Femur (tissue), 1 donor: Measurements from ENCODE around the gene PAN2.
"Not testable (repeated sequence)": the region's sequence is repeated elsewhere in the genome, so short reads cannot be mapped to it uniquely, and the experiment has no call there.

Experiments used
- DNase-seq: peaks from one replicate; pipeline ENCODE4 v3.0.0-alpha.2; 2017

PAN2 gene, protein sequence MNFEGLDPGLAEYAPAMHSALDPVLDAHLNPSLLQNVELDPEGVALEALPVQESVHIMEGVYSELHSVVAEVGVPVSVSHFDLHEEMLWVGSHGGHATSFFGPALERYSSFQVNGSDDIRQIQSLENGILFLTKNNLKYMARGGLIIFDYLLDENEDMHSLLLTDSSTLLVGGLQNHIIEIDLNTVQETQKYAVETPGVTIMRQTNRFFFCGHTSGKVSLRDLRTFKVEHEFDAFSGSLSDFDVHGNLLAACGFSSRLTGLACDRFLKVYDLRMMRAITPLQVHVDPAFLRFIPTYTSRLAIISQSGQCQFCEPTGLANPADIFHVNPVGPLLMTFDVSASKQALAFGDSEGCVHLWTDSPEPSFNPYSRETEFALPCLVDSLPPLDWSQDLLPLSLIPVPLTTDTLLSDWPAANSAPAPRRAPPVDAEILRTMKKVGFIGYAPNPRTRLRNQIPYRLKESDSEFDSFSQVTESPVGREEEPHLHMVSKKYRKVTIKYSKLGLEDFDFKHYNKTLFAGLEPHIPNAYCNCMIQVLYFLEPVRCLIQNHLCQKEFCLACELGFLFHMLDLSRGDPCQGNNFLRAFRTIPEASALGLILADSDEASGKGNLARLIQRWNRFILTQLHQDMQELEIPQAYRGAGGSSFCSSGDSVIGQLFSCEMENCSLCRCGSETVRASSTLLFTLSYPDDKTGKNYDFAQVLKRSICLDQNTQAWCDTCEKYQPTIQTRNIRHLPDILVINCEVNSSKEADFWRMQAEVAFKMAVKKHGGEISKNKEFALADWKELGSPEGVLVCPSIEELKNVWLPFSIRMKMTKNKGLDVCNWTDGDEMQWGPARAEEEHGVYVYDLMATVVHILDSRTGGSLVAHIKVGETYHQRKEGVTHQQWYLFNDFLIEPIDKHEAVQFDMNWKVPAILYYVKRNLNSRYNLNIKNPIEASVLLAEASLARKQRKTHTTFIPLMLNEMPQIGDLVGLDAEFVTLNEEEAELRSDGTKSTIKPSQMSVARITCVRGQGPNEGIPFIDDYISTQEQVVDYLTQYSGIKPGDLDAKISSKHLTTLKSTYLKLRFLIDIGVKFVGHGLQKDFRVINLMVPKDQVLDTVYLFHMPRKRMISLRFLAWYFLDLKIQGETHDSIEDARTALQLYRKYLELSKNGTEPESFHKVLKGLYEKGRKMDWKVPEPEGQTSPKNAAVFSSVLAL

DNA sequence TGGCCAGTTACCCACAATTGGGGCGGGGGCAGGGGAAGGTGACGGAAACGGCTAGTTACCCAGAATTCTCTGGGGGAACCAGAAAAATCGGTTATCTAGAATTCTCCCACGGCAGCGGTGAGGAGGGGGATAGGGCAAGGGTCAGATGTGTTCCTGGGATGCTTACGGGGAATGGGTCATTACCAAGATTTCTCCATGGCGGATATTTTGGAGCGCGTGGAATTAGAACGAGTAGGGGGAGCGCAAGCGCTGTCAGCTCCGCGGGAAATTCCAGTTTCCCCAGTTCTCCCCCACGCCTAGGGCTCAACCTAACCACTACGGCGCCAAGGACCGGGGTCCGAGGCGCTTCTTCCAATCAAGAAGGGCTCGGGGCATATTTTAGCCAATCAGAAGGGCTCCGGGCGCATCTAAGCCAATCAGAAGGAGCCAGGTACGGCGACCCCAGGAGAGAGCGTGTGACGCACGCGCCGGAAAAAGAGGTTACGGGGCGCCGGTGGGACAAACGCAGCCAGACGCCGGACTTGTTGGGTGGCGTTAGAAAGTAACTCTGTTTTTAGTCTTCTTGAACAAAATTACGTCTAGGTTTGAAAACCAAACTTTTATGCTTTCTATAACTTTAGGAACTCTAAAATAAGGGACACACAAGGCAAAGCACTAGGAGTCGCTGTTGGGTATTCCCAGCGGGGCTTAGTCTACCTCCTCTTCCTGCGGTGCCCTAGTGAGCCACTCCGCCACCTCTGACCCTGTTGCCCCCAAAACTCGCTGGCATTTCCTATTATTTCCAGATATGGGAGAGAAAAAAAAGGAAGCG is at the start of gene PAN2:
TSS of gene PAN2 (minus strand) at position 322 of the 811 bp plus-strand sequence. CDS start 906 bp downstream, outside the sequence.
- peak; percentile 97 for DNase-seq

DNA sequence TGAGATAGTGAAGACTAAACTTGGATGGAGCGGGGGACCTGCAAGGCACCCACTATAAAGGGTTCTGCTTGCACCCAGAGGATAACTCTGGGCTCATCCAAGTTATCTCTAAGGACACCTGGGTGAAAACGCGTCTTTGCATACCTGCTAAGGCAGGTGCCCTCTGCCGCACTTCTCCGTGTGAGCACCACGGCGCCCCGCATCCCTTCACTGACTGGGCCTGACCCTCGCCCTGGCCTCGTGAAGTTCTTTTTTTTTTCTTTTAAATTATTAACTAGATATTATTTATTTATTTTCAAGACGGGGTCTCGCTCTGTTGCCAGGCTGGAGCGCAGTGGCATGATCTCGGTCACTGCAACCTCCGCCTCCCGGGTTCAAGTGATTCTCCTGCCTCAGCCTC is 48.8 kb upstream of the PAN2 start:
- no peak for DNase-seq

DNA sequence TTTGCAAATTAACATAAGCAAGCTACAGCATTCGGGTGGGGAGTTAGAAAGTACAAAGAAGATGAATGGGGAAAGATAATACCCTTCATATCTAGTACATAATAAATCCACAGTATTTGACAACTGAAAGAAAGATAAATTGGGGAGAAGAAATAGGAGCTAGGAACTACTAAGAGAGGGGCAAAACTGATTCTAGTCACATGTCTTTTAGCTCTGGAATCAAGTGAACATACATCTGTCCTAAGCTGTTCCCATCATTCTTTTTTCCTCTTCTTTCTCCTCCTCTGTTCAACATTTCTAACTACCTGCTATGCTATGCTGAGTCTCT is 44.2 kb upstream of the PAN2 start:
- DNase-seq = no peak

DNA sequence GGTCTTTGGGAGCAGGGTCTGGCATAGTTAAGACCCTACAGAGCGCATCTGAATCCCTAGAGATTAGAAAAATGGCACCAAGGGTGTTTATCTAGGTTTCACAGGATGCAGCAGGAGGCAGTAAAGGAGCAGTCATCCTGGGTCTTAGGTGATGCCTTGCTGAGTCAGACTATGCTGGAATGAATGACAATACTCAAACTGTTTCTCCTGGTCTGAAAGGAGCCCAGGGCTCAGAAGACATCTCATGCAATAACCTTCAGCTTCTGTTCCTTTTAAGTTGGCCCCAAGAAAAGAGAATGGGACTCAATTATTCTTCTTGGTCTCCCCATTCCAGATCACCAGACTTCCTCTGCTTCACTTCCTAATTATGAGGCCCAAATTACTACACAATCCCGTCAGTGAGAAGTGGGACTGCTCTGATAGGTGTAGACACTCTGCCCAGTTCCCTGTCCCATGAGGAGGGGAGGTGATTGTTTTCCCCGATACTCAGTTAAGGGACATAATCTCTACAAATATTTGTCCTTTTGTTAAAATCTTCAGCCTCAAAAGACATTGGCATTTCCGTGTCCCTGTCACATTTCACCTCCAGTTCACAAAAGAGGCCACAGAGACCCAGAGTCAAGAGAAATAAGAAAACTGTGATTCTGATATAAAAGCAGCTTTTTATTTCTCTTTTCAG is 43.6 kb upstream of the PAN2 start:
- no peak for DNase-seq

DNA sequence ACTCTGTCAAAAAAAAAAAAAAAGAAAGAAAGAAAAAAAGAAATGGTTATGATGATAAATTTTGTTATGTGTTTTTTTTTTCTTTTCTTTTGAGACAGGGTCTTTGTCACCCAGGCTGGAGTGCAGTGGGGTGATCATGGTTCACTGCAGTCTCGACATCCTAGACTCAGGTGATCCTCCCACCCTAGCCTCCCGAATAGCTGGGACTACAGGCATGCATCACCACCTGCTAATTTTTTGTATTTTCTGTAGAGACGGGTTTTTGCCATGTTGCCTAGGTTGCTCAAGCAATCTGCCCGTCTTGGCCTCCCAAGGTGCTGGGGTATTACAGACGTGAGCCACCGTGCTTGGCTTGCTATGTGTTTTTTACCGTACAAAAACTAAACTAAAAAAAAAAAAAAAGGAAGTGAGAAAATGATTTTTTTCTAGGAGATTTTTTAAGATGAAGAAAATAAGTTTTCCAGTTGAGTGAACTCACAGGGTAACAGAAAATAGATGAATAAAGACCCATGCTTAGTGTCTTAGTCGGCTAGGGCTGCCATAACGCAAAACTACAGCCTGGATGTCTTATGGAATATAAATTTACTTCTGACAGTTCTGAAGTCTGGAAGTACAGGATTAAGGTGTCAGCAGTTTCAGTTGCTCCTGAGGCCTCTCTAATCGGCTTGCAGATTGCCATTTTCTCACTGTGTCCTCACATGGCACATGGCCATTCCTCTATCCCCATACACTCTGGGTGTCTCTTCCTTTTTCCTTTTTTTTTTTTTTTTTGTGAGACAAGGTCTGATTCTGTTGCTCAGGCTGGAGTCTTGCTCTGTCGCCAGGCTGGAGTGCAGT is 42.0 kb upstream of the PAN2 start:
- DNase-seq = no peak

DNA sequence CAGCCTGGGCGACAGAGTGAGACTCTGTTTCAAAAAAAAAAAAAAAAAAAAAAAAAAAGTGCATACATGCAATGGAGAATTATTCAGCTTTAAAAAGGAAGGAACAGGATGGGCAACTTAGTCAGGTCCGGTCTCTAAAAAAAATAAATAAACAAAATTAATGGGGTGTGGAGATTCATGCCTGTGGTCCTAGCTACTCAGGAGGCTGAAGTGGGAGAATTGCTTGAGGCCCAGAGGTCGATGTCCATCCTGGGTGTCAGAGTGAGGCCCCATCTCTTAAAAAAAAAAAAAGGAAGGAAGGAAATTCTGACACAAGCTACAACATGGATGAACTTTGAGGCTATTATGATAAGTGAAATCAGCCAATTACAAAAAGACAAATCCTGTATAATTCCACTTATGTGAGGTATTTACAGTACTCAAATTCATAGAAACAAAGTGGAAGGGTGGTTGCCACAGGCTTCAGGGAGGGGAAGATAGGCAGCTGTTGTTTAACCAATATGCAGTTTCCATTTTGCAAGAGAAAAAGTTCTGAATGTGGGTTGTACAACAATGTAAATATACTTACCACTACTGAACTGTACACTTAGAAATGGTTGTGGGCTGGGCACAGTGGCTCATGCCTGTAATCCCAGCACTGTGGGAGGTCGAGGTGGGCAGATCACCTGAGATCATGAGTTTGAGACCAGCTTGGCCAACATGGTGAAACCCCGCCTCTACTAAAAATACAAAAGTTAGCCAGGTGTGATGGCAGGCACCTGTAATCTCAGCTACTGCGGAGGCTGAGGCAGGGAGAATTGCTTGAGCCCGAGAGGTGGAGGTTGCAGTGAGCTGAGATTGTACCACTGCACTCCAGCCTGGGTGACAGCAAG is 41.2 kb upstream of the PAN2 start:
- DNase-seq = no peak

DNA sequence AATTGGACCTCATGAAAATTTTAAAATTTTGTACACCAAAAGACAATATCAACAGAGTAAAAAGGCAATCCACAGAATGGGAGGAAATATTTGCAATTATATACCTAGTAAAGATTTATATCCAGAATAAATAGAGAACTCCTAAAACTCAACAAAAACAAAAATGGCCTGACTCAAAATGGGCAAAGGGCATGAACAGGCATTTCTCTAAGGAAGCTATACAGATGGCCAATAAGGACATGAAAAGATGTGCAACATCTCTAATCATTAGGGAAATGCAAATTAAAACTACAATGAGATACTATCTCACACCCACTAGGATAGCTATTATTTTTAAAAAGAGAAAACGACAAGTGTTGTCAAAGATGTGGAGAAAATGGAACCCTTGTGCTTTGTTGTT is 39.7 kb upstream of the PAN2 start:
- DNase-seq = no peak

DNA sequence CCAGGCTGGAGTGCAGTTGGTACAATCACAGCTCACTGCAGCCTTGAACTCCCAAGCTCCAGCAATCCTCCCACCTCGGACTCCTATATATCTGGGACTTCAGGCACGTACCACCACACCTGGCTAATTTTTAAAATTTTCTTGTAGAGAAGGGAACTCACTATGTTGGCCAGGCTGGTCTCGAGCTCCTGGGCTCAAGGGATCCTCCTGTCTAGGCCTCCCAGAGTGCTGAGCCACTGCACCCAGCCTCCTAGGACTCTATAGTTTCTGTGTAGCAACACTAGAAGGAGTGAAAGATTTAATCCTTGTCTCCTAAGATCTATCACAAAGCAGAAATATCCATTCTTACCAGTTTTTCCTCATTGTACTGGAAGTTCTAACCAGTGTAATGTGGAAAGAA is 33.1 kb upstream of the PAN2 start:
- DNase-seq = no peak

DNA sequence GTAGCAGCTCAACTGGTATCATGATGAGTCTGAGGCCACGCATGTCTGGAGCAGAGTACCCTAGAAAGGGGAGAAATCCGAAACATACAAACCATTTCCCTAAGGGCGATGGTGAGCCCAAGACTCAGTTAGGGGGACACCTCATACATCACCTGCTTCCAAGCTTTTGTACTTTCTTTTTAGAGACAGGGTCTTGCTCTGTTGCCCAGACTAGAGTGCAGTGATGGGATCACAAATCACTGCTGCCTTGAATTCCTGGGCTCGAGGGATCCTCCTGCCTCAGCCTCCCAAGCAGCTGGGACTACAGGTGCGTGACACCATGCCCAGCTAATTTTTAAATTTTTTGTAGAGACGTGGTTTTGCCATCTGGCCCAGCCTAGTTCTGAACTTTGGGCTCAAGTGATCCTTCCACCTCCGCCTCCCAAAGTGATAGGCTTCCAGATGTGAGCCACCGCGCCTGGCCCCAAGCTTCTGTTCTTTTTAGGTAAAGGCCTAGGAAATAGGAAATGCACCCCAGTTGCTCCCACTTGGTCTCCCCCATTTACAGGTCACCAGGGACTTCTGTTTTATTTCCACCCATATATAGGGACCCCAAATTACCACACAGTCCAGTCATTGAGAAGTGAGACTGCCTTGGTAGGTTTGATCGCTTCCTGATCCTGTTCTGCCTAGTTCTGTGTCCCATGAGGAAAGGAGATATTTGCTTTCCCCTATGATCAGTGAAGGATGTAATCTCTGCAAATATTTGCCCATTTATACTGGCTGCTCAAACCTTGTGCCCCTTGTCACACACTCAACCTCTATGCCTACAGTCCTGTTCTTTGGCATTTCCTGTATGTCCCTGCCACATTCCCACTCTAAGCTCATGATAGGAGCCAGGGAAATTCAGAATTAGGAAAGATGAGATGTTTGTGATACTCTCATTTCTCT is 28.6 kb upstream of the PAN2 start, which contains the start of gene APOF:
TSS of gene APOF (minus strand) at position 728 of the 930 bp plus-strand sequence. CDS start at position 616, 112 bp downstream.
- DNase-seq = no peak

DNA sequence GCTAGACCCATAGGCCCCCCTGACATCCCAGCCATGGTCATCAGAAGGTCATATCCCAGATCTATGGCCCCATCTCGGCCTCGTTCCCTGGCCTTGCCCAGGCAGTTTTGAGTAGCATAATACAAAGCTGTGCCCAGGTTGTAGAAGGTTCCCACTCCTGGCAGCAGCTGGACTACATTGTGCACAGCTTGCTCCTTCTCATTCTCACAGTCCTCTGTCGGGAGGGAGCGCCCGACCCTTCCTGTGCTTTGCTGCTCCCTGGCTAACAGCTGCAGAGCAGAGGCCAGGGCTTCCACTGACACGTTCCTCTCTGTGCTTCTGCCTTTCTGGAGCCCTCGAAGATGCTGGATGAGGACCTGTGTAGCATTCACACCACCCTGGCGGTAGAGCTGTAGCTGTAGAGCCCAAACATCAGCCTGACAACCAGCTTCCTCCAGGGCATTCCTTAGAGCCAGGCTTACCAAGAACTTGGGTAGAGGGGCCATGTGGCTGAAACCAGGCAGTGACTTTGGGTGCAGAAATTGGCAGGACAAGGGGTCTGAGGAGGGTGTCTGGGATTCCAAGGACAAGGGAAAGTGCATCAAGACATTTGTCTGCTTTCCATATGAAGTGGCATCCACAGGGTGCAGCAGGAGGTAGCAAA is 27.8 kb upstream of the PAN2 start:
- DNase-seq = no peak

DNA sequence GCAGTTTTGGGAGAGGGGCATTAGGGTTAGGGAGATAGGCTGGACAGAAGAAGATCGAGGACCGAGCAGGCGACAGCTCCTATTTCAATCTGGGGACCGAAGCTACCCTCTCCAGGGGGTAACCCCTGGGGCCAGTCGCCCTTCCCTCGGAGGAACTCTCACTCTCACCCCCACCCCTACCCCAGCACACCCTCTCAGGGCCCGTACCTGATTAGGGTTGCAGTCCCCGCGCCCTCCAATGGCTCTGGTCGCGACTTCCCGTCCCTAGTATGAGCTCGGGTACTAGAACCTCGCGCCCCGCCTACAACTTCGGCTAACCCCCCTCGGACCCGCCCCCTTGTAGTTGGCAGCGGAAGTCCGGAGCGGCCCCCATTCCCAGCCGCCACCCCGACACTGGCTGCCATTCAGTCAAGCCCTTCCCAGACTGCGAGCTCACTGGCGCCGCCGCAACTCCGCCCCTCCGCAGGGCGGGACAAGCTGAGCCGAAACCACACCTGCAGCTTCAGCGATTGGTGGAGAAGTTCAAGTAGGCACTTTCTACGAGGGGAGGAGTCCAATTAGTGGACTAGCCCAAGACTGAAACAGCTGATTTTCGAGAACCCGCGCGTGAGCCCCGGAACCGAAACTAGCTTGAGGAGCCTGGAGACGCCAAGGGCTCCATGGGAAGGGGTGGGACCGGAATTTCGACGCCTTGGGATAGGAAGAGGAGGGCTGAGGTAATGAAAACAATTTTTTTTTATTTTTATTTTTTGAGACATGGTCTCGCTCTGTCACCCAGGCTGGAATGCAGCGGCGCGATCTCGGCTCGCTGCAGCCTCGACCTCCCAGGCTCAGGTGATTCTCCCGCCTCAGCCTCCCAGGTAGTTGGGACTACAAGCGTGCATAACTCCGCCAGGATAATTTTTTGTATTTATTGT is 26.3 kb upstream of the PAN2 start, which contains the start of gene STAT2:
TSS of gene STAT2 (minus strand) at position 257 of the 917 bp plus-strand sequence. CDS start 3,536 bp downstream, outside the sequence.
- peak; percentile 100 for DNase-seq

DNA sequence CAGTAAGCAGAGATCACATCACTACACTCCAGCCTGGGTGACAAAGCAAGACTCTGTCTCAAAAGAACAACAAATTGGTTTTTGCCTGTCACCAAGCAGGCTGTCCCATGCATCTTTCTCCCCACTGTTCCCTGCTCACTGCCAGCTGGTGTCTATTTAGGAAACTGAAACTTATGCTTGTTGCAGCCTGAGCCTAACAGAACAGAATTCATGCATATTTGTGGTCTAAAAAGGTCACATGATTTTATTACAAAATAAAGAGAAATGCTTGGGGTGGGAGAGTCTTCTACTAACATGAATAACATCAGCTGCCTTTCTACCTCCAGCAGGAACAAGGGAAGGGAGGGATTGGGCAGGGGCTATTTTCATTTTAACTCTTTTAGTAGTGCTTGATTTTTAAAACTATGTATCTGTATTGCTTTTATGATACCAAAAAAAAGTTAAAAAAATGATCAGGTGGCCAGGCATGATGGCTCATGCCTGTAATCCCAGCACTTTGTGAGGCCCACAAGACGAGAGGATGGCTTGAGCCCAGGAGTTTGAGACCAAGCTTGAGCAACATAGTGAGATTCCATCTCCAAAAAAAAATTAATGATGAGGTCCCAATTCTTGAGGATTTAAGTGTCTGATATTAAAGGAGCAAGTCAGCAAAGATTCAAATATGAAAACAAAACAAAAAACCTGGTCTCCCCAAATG is 25.2 kb upstream of the PAN2 start:
- no peak for DNase-seq

DNA sequence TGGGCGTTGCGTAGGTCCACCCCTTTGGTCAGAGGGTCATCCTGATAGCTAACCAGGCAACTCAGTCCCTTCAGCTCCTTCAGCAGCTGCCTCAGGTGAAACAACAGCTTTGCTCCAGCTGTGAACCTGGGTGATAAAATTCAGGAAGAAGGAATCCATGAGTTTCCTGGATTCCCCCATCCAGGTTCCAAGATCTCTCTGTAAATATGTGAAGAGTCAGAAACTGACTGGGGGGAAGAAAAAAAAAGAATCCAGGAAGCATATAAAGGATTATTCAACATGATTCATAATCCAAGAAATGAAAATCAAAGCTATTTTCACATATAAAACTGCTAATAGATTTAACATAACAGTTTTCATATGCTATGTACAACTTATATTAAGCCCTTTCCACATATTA is 17.5 kb upstream of the PAN2 start:
- no peak for DNase-seq

DNA sequence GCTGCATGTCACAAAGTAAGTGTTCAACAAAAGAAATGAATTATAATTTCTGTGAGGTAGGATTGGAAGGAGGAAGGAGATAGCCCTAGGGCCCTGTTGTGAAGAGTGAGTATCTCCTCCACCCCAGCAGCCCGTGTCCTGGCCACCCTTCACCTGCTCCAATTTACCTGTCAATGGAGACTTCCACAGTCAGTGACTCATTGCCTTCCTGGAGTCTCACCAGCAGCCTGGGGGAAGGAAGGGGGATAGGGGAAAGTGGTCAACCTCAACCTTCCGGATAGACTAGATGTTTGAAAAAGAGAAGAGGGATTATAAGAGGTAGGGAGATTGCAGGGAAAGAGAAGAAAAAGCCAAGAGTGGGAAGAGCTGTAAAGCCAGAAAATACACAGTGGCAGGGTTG is 16.9 kb upstream of the PAN2 start:
- no peak for DNase-seq

DNA sequence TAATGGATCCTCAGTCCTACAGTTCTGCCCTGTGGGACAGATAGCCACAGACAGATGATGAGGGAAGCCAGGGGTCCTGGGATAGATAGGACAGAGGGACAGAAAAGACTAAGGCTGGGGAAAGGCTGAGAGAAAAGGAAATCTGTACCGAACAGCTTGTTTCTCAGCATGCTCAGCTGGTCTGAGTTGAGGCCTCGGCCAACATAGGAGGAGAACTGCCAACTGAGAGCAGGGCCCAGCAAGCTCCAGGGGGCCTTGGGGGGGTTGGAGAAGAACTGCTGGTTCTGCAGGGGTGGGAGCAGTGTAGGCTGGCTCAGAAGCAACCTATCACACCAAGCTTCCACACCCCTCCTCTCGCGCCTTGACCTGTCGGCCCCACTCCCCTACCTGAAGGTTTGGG is 15.0 kb upstream of the PAN2 start:
- no peak for DNase-seq

DNA sequence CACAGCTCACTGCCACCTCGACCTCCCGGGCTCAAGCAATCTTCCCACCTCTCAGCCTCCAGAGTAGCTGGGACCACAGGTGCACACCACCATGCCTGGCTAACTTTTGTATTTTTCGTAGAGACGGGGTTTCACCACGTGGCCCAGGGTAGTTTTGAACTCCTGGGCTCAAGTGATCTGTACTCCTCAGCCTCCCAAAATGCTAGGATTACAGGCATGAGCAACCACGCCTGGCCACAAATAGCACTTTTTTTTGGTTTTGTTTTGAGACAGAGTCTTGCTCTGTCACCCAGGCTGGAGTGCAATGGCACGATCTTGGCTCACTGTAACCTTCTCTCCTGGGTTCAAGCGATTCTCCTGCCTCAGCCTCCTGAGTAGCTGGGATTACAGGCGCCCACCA is 13.5 kb upstream of the PAN2 start:
- DNase-seq = not testable (repeated sequence)
